K562 (cell line): Measurements from ENCODE around the gene GLIS1. TPM values are rescaled to one million over a fixed set of nuclear protein-coding genes. Genes with fewer than 3 reads are reported as not detected.

Experiments
- ATAC-seq: fragments of 200-7000 bp; cut with Tn5 transposase; 3 replicates; pipeline ENCODE4 v1.9.1; 2020; ENCODE audit warnings: moderate library complexity
- BruUV-seq: library from RNA; stranded (reverse); fragments of 400-500 nt; replicated peaks from 2 replicates; lab custom pipeline; 2021; lab: Mats Ljungman, UMichigan
- CTCF ChIA-PET: fragments of 300-600 bp; formaldehyde crosslinking; extraction: SDS; loops from one replicate; lab custom pipeline; 2021; ENCODE audit warnings: low intra/inter-chr PET ratio; lab: Yijun Ruan, JAX
- POLR2A ChIA-PET: fragments of 300-600, 350-650 bp; sonication (Branson Sonifier 250); formaldehyde crosslinking; extraction: SDS; loops from one replicate; lab custom pipeline; 2021; ENCODE audit warnings: antibody characterized with exemption, inconsistent platforms; lab: Yijun Ruan, JAX
- DNase-seq, 4 experiments: peaks; one replicate each; pipeline versions ENCODE4 v3.0.0 to v3.0.0-alpha.2; 2011 to 2018; ENCODE audit warnings: low spot score in 3 of 4, mixed read lengths in 3 of 4; ENCODE audit errors: extremely low read depth in 1 of 4
- FAIRE-seq: peaks from 2 replicates; lab custom pipeline; 2011; peaks lifted over from hg19 to GRCh38; lab: Jason Lieb, UNC
- H2AFZ ChIP-seq: 2 replicates; pipeline ENCODE4 v1.6.0; 2011; ENCODE audit warnings: low read depth, low read length, control low read depth, inconsistent platforms
- H3K27ac ChIP-seq: fragments of 200-600 bp; 3 replicates; pipeline ENCODE4 v1.8.0; 2011; ENCODE audit warnings: low read depth, mild to moderate bottlenecking, control low read depth, inconsistent platforms, low read length, moderate library complexity, mixed read lengths; ENCODE audit errors: extremely low read depth
- H3K27me3 ChIP-seq, 2 experiments: fragments of 300-600 bp in 1 of 2; 2 replicates in 1 of 2; 3 replicates in 1 of 2; pipeline versions ENCODE4 v1.6.0 to v1.8.0; 2011; ENCODE audit warnings: inconsistent platforms in 2 of 2, low read length in 2 of 2, mild to moderate bottlenecking in 1 of 2, mixed read lengths in 1 of 2, moderate library complexity in 1 of 2; ENCODE audit not compliant: control insufficient read depth in 2 of 2, insufficient read depth in 2 of 2
- H3K36me3 ChIP-seq: fragments of 300-600 bp; 3 replicates; pipeline ENCODE4 v1.8.0; 2011; ENCODE audit warnings: mild to moderate bottlenecking, low read length, inconsistent platforms; ENCODE audit not compliant: control insufficient read depth, insufficient read depth
- H3K4me1 ChIP-seq, 2 experiments: fragments of 200-600 bp in 1 of 2; replicated peaks in 1 of 2; 2 replicates in 1 of 2; 3 replicates in 1 of 2; pipeline versions ENCODE4 v1.5.1 to v1.8.0; 2011; ENCODE audit warnings: inconsistent platforms in 2 of 2, low read length in 2 of 2, mild to moderate bottlenecking in 1 of 2, mixed read lengths in 1 of 2, moderate library complexity in 1 of 2; ENCODE audit not compliant: control insufficient read depth in 2 of 2, insufficient read depth in 2 of 2
- H3K4me2 ChIP-seq: 2 replicates; pipeline ENCODE4 v1.6.1; 2011; ENCODE audit warnings: low read length, control low read depth, inconsistent platforms, mixed read lengths; ENCODE audit not compliant: insufficient read depth
- H3K4me3 ChIP-seq: fragments of 200-600 bp; sonication (generic), shearing (Covaris generic); 2 replicates; pipeline ENCODE4 v1.5.1; 2016; ENCODE audit warnings: control low read depth, inconsistent platforms
- H3K79me2 ChIP-seq: fragments of 200-600 bp; 3 replicates; pipeline ENCODE4 v1.8.0; 2011; ENCODE audit warnings: low read length, inconsistent platforms; ENCODE audit not compliant: control insufficient read depth, insufficient read depth
- H3K9ac ChIP-seq, 2 experiments: 2 replicates each; pipeline versions ENCODE4 v1.6.0 to v1.6.1; 2011; ENCODE audit warnings: low read depth in 2 of 2, low read length in 2 of 2, control low read depth in 1 of 2, inconsistent platforms in 1 of 2, mild to moderate bottlenecking in 1 of 2, mixed read lengths in 1 of 2; ENCODE audit not compliant: insufficient read depth in 1 of 2
- H3K9me1 ChIP-seq: one replicate; pipeline ENCODE4 v1.6.0; 2011; ENCODE audit warnings: inconsistent platforms, mild to moderate bottlenecking, low read length, moderate library complexity; ENCODE audit not compliant: control insufficient read depth, insufficient read depth
- H3K9me3 ChIP-seq: replicated peaks from 2 replicates; pipeline ENCODE4 v1.5.1; 2011; ENCODE audit warnings: low read depth, low read length, inconsistent platforms; ENCODE audit not compliant: control insufficient read depth, insufficient read depth
- H4K20me1 ChIP-seq: replicated peaks from 2 replicates; pipeline ENCODE4 v1.6.1; 2011; ENCODE audit warnings: low read length, inconsistent platforms, mixed read lengths; ENCODE audit not compliant: control insufficient read depth, insufficient read depth
- BCOR ChIP-seq: fragments of 450-650 bp; IDR thresholded peaks from 2 replicates; pipeline ENCODE4 v1.6.1; 2016
- BRCA1 ChIP-seq, 2 experiments: fragments of 450-650 bp in 1 of 2; sonication (generic) in 1 of 2; formaldehyde crosslinking in 1 of 2; IDR thresholded peaks; 2 replicates each; pipeline versions ENCODE4 v1.5.0 to v1.6.1; 2017 to 2020; ENCODE audit warnings: mild to moderate bottlenecking in 1 of 2, missing genetic modification reagents in 1 of 2
- CREB1 ChIP-seq, 2 experiments: sonication (generic) in 1 of 2; formaldehyde crosslinking in 1 of 2; IDR thresholded peaks; 2 replicates each; pipeline versions ENCODE4 v1.6.1 to v1.8.0; 2012 to 2022; ENCODE audit warnings: inconsistent platforms in 1 of 2, mild to moderate bottlenecking in 1 of 2, missing genetic modification reagents in 1 of 2, moderate library complexity in 1 of 2
- HLTF ChIP-seq: fragments of 450-650 bp; IDR thresholded peaks from 2 replicates; pipeline ENCODE4 v1.6.1; 2016
- PHB ChIP-seq: fragments of 250-450 bp; sonication (Bioruptor Pico); IDR thresholded peaks from 2 replicates; pipeline ENCODE4 v1.5.0; 2021
- RBM22 ChIP-seq: fragments of 200-400 bp; formaldehyde crosslinking; IDR thresholded peaks from 2 replicates; pipeline ENCODE4 v1.6.1; 2018; ENCODE audit warnings: low read length, low read depth; ENCODE audit not compliant: poor library complexity, severe bottlenecking
- SMARCA4 ChIP-seq: fragments of 450-650 bp; IDR thresholded peaks from 2 replicates; pipeline ENCODE4 v1.6.1; 2016
- ZNF134 ChIP-seq: fragments of 250-450 bp; sonication (Bioruptor Pico); conservative IDR thresholded peaks from 2 replicates; pipeline ENCODE4 v1.4.0; 2020
- ZNF311 ChIP-seq: fragments of 250-450 bp; sonication (Bioruptor Pico); IDR thresholded peaks from 2 replicates; pipeline ENCODE4 v1.4.0; 2020; ENCODE audit warnings: mild to moderate bottlenecking, moderate library complexity
- ZNF79 ChIP-seq: fragments of 250-450 bp; sonication (Bioruptor Pico); IDR thresholded peaks from 2 replicates; pipeline ENCODE4 v1.4.0; 2020; ENCODE audit warnings: low read depth, mild to moderate bottlenecking, moderate library complexity
- WGBS: fragments of 100-300 bp; shearing (Covaris generic); methylation state at CpG from one replicate; pipeline ENCODE4 v1.1.6; 2016; ENCODE audit warnings: low coverage, mixed read lengths; ENCODE audit not compliant: insufficient coverage; ENCODE audit errors: missing lambda C conversion rate; 5-methylcytosine and 5-hydroxymethylcytosine counted together
- in situ Hi-C: fragments of 300-500 bp; cut with MboI; formaldehyde crosslinking; loops from 4 replicates; pipeline ENCODE4 v1.15.0; 2018; ENCODE audit warnings: inconsistent platforms, mixed read lengths
- intact Hi-C: fragments of 100-400 bp; cut with micrococcal nuclease; formaldehyde crosslinking; loops from 2 replicates; pipeline ENCODE4 v1.14.2; 2022
- polyA plus RNA-seq, 8 experiments: library from polyadenylated mRNA; depleted of rRNA in 4 of 8; stranded (reverse) in 5 of 8; unstranded in 3 of 8; fragments of >200 nt; fragmentation: Nextera tagmentation in 2 of 8; fragmentation: Illumina TruSeq in 1 of 8; extraction: Ambion mirVana in 2 of 8; extraction: Trizol in 1 of 8; gene quantifications; 2 replicates each; pipeline versions ENCODE4 v1.2.1 to v1.2.3, GENCODE V29; 2011 to 2014; ENCODE audit warnings: inconsistent platforms in 1 of 8, missing spikeins in 1 of 8
- total RNA-seq, 7 experiments: library from RNA; depleted of rRNA in 6 of 7; stranded (reverse); fragments of >200 nt in 6 of 7; fragmentation: Illumina TruSeq in 2 of 7; extraction: Trizol in 2 of 7; gene quantifications; 2 replicates each; pipeline versions ENCODE4 v1.2.1 to v1.2.3, GENCODE V29; 2011 to 2021; ENCODE audit warnings: low replicate concordance in 1 of 7
- TF ChIP-seq, protein P1 (sequence below), 3 experiments: IDR thresholded peaks in 2 of 3; conservative IDR thresholded peaks in 1 of 3; 2 replicates each; pipeline ENCODE4 v1.5.1; 2011 to 2012; ENCODE audit warnings: low read length in 3 of 3, mild to moderate bottlenecking in 3 of 3, control low read depth in 2 of 3, improper control_type of control experiment in 1 of 3, inconsistent platforms in 1 of 3, low read depth in 1 of 3, mixed read lengths in 1 of 3, moderate library complexity in 1 of 3; ENCODE audit not compliant: insufficient read depth in 2 of 3
- TF ChIP-seq, protein P2 (sequence below): IDR thresholded peaks from 2 replicates; pipeline ENCODE4 v1.6.1; 2011; ENCODE audit warnings: borderline replicate concordance, low read depth, mild to moderate bottlenecking, moderate library complexity, low read length; ENCODE audit not compliant: insufficient read depth, poor library complexity, severe bottlenecking

The GLIS1 gene
- total and polyA plus RNA-seq, 9 of the 15 experiments (the other 6 are each of a cell fraction or from before 2014, with no cell fraction given) = not detected

DNA sequence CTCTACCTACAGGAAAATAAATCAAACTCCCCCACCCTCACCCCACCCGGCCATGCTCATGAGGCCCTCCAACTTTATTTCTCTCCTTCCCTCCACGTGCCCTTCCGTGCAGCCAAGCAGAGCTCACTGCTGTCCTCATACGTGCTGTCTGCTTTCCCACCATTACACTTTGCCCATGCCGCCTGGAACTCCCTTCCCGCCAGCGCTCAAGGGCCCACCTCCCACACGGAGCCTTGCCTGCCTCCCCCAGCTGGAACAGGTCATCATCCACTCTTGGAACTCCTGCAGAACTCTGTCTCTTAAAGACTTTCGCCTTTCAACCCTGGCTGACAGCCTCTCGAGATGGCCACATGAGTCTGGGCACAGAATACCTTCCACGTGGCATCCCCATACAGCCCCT is 42.4 kb downstream of the GLIS1 start:
- ATAC-seq = no peak
- intact Hi-C loops (no loop called here), in situ Hi-C loops (no loop called here)
- H3K4me3 ChIP-seq = no peak overlapping the region
- no peak for TF ChIP-seq PHB (CRISPR knock-in tag)
- no peak for TF ChIP-seq ZNF311
- TF ChIP-seq ZNF134 = no peak
- TF ChIP-seq SMARCA4 = no peak
- no TSS peak for BruUV-seq
- H3K9ac ChIP-seq = no peak overlapping the region
- H2AFZ ChIP-seq = no peak overlapping the region
- no peak overlapping the region for H3K4me2 ChIP-seq
- H3K9me1 ChIP-seq = no peaks in the 10 kb centered on the region
- no peak for FAIRE-seq
- peaks cover 0 to 8% of the 10 kb centered on the region in 2 experiments; a peak in 1 of 5 replicates for H3K4me1 ChIP-seq
- CTCF ChIA-PET = no interaction called here
- no peaks in the 10 kb centered on the region for H3K79me2 ChIP-seq
- H3K27me3 ChIP-seq = peaks cover 46 to 69% of the 10 kb centered on the region in 2 experiments
- peaks cover 10% of the 10 kb centered on the region for H4K20me1 ChIP-seq
- POLR2A ChIA-PET = interaction anchor here (0.6 to 1.2 kb wide), 3 partner anchors 10 to 80 kb away, joined by 3 to 4 read pairs (median 3); no protein-coding TSS in a partner anchor
- no peak overlapping the region for H3K27ac ChIP-seq
- no peaks in the 10 kb centered on the region for H3K9me3 ChIP-seq
- WGBS = 0% methylated on average over 11 of the region's 11 CpGs
- no peak for DNase-seq
- H3K36me3 ChIP-seq = no peaks in the 10 kb centered on the region

DNA sequence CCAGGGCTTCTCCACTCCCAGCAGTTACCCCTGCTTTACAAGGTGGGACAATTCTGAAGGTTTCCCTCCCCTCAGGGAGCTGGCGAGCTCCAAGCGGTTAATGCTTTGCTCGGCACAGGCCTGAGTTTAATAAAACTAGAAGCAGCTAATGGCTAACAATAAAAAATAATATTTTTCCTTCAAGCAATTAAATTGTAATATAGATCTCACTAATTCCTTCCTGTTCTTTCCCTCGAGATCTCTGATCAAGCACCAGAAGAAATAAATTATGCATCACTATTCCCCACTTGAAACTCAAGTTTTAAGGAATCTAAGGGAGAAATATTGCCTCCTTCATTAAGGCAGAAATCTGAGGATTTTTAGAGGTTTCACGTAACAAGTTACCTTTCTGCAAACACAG is 42.9 kb downstream of the GLIS1 start:
- H3K27me3 ChIP-seq = peaks cover 44 to 75% of the 10 kb centered on the region in 2 experiments
- no peak overlapping the region for H2AFZ ChIP-seq
- DNase-seq = no peak
- H3K9ac ChIP-seq = no peak overlapping the region
- TF ChIP-seq RBM22 = no peak
- no peak for TF ChIP-seq BCOR
- no peak for TF ChIP-seq BRCA1 (IDR thresholded peaks at IDR 0.05)
- TF ChIP-seq BRCA1 (CRISPR knock-in tag; IDR thresholded peaks at IDR 0.05) = no peak
- no peak for TF ChIP-seq HLTF
- TF ChIP-seq, protein P1, sequence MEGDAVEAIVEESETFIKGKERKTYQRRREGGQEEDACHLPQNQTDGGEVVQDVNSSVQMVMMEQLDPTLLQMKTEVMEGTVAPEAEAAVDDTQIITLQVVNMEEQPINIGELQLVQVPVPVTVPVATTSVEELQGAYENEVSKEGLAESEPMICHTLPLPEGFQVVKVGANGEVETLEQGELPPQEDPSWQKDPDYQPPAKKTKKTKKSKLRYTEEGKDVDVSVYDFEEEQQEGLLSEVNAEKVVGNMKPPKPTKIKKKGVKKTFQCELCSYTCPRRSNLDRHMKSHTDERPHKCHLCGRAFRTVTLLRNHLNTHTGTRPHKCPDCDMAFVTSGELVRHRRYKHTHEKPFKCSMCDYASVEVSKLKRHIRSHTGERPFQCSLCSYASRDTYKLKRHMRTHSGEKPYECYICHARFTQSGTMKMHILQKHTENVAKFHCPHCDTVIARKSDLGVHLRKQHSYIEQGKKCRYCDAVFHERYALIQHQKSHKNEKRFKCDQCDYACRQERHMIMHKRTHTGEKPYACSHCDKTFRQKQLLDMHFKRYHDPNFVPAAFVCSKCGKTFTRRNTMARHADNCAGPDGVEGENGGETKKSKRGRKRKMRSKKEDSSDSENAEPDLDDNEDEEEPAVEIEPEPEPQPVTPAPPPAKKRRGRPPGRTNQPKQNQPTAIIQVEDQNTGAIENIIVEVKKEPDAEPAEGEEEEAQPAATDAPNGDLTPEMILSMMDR (IDR thresholded peaks at IDR 0.05 in 2 of 3, conservative IDR thresholded peaks at IDR 0.05 in 1 of 3; ENCODE audit: insufficient read depth in 2 of 3, low read depth in 1 of 3, low read length in 3 of 3) = no peak
- no peak for TF ChIP-seq CREB1 (IDR thresholded peaks at IDR 0.05)
- TF ChIP-seq CREB1 (CRISPR knock-in tag; IDR thresholded peaks at IDR 0.05) = no peak
- TF ChIP-seq ZNF79 (CRISPR knock-in tag) = no peak
- TF ChIP-seq, protein P2, sequence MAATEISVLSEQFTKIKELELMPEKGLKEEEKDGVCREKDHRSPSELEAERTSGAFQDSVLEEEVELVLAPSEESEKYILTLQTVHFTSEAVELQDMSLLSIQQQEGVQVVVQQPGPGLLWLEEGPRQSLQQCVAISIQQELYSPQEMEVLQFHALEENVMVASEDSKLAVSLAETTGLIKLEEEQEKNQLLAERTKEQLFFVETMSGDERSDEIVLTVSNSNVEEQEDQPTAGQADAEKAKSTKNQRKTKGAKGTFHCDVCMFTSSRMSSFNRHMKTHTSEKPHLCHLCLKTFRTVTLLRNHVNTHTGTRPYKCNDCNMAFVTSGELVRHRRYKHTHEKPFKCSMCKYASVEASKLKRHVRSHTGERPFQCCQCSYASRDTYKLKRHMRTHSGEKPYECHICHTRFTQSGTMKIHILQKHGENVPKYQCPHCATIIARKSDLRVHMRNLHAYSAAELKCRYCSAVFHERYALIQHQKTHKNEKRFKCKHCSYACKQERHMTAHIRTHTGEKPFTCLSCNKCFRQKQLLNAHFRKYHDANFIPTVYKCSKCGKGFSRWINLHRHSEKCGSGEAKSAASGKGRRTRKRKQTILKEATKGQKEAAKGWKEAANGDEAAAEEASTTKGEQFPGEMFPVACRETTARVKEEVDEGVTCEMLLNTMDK = no peak
- FAIRE-seq = no peak
- ChIA-PET POLR2A (interaction anchor here (0.6 to 1.1 kb wide), 5 partner anchors 9 to 80 kb away, joined by 3 to 4 read pairs (median 3); no protein-coding TSS in a partner anchor), CTCF (no interaction called here)
- in situ Hi-C loops (no loop called here), intact Hi-C loops (no loop called here)
- no TSS peak for BruUV-seq
- no peaks in the 10 kb centered on the region for H3K9me1 ChIP-seq
- peaks cover 0 to 8% of the 10 kb centered on the region in 2 experiments; a peak in 1 of 5 replicates for H3K4me1 ChIP-seq
- peaks cover 10% of the 10 kb centered on the region for H4K20me1 ChIP-seq
- no peaks in the 10 kb centered on the region for H3K79me2 ChIP-seq
- H3K9me3 ChIP-seq = no peaks in the 10 kb centered on the region
- no peak overlapping the region for H3K4me2 ChIP-seq
- WGBS = 3% methylated on average over 5 of the region's 5 CpGs
- no peak overlapping the region for H3K4me3 ChIP-seq
- H3K36me3 ChIP-seq = no peaks in the 10 kb centered on the region
- no peak overlapping the region for H3K27ac ChIP-seq
- ATAC-seq = no peak
